GM18870 (cell line): ENCODE measurements around the gene SHFL.

ENCODE experiments used
- ATAC-seq: cut with Tn5 transposase; IDR thresholded peaks from one replicate; pipeline ENCODE4 v1.9.1; 2021; ENCODE audit warnings: moderate library complexity; ENCODE audit not compliant: unreplicated experiment

Gene SHFL

GRCh38 chr19:10085641-10086590, at the start of gene SHFL:
SHFL (plus strand) TSS chr19:10086317; CDS start chr19:10086428, 111 bp downstream.
- no peak for ATAC-seq

GRCh38 chr19:10036601-10037071, 49.5 kb upstream of the SHFL start:
- ATAC-seq = no peak

DNA sequence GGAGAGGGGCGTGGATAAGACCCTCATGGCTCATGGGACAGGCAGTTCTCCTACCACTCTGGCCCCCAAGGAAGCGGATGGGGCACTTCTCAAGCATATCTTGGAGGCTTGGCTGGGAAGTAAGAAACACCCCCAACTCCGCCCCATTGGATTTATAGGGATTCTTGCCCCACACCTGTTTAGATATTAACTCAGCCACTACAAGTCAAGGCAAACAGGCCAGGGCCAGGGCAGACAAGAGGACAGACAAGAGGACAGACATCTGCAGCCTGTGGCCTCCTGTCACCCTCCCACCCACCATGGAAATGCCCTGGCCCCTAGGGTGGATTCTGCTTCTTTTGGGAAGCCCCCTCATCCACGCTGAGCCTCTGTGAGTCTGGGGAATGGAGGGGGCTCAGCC, 48.8 kb upstream of the SHFL start:
- no peak for ATAC-seq

DNA sequence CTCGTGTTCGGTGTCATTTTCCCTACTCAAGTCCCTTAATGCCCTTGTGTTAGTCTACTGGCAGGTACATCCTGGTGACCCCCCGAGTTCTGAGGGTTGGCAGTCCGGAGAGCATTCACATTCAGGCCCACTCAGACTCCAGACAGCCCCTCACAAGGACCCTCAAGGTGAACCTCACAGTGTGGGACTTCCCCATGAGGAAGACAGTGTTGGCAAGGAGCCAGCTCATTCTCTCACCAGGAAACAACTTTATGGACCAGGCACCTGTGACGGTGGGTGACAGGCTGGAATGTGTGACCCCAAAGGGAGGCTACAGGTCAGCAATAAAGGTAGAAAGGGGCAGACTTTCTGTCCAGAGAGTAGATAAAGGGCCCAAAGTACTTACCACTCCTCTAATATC, 48.3 kb upstream of the SHFL start:
- ATAC-seq = no peak

GRCh38 chr19:10043286-10043927, 42.7 kb upstream of the SHFL start:
- no peak for ATAC-seq

DNA sequence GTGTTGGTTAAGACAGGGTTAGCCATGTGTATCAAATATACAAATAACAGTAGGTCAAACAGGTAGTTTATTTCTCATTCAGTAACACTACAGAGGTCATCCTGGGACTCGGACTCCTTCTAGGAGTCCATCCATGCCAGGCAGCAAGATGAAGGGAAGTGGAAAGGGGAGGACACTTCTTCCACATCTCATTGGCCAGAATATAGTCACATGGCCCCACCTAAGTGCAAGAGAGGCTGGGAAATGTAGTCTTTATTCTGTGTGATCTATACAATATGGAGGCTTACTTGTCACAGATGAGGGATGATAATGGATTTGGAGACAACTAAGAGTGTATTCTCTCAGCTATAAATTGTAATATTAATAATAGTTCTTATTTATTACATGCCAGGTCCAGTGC, 41.7 kb upstream of the SHFL start:
- no peak for ATAC-seq

GRCh38 chr19:10045371-10045770, 40.7 kb upstream of the SHFL start:
- no peak for ATAC-seq

DNA sequence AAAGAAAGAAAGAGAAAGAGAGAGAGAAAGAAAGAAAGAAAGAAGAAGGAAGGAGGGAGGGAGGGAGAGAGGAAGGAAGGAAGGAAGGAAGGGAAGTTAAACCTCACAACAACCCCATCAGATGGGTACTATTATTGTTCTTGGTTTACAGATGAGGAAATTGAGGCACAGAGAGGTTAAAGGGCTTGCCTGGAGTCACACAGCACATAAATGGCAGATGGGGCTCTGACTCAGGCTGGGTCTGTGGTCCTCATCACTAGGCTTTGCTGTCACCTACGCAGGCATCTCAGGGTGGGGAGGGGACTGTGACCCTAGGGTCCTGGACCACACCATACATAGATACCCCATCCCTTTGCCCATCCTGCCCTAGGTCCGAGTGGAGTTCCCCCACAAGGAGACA, 36.5 kb upstream of the SHFL start:
- ATAC-seq = no peak

GRCh38 chr19:10052602-10053360, 33.3 kb upstream of the SHFL start:
- ATAC-seq = no peak

GRCh38 chr19:10061717-10062310, 24.3 kb upstream of the SHFL start:
- ATAC-seq = no peak

GRCh38 chr19:10068205-10068604, 17.9 kb upstream of the SHFL start:
- no peak for ATAC-seq

GRCh38 chr19:10069046-10069445, 17.1 kb upstream of the SHFL start:
- no peak for ATAC-seq

DNA sequence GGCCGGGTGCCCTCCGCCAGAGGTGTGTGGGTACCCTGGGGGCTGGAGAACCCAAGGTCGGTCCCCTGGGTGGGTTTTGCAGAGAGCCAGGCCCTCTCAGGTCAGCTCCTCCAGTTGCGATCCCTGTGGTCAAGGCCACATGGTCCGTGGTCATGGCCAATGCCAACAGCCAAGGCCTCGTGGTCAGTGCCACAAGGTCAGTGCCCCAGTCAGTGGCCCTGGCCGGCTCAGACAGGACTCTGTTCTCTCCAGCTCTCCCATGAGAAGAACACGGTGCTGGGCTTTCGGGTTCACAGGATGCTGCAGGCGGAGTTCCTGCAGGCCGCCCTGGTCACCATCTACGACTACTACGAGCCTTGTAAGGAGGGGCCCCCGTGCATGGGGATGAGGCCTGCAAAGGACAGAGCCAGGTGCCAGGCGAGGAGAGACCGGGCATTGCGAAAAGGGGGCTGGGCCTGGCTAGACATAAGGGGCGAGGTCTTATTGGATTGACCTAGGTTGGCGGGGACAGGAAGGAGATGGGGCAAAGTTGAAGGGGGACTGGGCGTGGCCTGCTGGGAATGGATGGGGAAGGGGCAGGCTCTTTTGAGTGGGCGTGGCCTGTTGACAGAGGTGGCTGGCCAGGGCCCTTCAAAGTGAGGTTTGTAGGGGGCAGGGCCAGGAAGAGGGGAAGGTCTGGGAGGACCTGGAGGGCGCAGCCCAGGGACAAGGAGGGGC, 15.2 kb upstream of the SHFL start:
- ATAC-seq = no peak

DNA sequence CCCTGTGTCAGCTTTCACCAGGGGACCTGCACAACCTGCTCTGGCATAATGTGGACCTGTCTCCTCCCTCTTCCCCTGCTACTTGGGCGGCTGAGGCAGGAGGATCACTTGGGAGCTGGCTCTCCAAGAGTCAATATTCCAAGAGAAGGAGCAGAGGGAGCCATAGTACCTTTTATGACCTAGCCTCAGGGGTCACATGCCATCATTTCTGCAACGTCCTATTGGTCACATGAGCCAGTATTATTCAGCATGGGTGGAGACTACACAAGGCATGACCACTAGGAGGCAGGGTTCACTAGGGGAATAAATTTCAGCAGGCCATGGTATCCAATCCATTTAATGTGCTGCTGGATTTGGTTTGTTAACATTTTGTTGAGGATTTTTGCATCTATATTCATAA, 12.0 kb upstream of the SHFL start:
- no peak for ATAC-seq

GRCh38 chr19:10076535-10076934, 9.6 kb upstream of the SHFL start:
- ATAC-seq = no peak

GRCh38 chr19:10078329-10078728, 7.8 kb upstream of the SHFL start:
- ATAC-seq = no peak

DNA sequence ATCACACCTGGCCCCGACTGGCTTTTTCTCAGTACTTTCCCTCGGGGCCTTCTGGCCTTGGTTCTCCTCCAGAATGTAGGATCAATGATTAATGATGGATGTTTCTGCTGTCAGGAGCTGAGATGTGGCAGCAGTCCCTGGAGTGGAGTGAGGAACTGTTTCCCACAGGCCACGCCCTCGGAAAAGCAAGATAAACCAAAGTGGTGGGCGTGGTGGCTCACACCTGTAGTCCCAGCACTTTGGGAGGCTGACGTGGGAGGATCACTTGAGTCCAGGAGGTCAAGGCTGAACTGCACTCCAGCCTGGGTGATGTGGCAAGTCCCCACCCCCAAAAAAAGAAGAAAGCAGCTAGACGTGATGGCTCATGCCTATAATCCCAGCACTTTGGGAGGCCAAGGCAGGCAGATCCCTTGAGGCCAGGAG, 7.1 kb upstream of the SHFL start:
- no peak for ATAC-seq

- ATAC-seq = no peak
Measured at GRCh38 chr19:10083911-10084310, 2.2 kb upstream of the SHFL start.

GRCh38 chr19:10084803-10085202, 1.3 kb upstream of the SHFL start:
- no peak for ATAC-seq

- ATAC-seq = no peak
Measured at GRCh38 chr19:10086591-10087192, 575 bp downstream of the SHFL start.
